ENCODE measurements around the gene AMDHD2. TPM values are rescaled to one million over a fixed set of nuclear protein-coding genes. Genes with fewer than 3 reads are reported as not detected.
A peak's percentile ranks its signal among the peaks of the same experiment; 100 is the strongest.
"Not testable (repeated sequence)": the region's sequence is repeated elsewhere in the genome, so short reads cannot be mapped to it uniquely, and the experiment has no call there.

The AMDHD2 gene
- total RNA-seq, 1 experiment from 2014 or later: 22.7 TPM

GRCh38 chr16:2537451-2538379 lies 17.5 kb downstream of the AMDHD2 start, which contains the start of gene PDPK1:
Gene PDPK1, plus strand, starts transcription at chr16:2538021. Its CDS starts 92 bp downstream, at chr16:2538113.
- peaks cover 34% of the 10 kb centered on the region for H3K79me2 ChIP-seq (ENCODE audit: low read length)
- peak within 1 kb of the TSS; percentile 26; the same call in 1 of the 2 replicates for H3K27ac ChIP-seq (ENCODE audit: low read length)
- H3K4me1 ChIP-seq (ENCODE audit: low read length): peaks cover 39% of the 10 kb centered on the region
- H3K27me3 ChIP-seq (ENCODE audit: low read length): no peaks in the 10 kb centered on the region
- no peaks in the 10 kb centered on the region for H3K9me2 ChIP-seq (replicated peaks; ENCODE audit: insufficient read depth, low read length)
- H3K9ac ChIP-seq (ENCODE audit: low read length): peak within 1 kb of the TSS; percentile 75
- peak within 1 kb of the TSS; percentile 75 for H3K4me3 ChIP-seq (ENCODE audit: low read length)
- H3K9me3 ChIP-seq (ENCODE audit: low read length): no peaks in the 10 kb centered on the region
- peak; percentile 99 for DNase-seq
- peak within 1 kb of the TSS; percentile 95; the same call in 1 of the 2 replicates for H2AFZ ChIP-seq (ENCODE audit: low read length)
- H3K4me2 ChIP-seq (ENCODE audit: low read depth, low read length, poor library complexity, severe bottlenecking): peak within 1 kb of the TSS; percentile 94
- no peaks in the 10 kb centered on the region for H3K36me3 ChIP-seq (ENCODE audit: insufficient read depth, low read length)
- no peaks in the 10 kb centered on the region for H4K20me1 ChIP-seq (ENCODE audit: insufficient read depth, low read depth, low read length)

GRCh38 chr16:2539192-2539844 lies 19.1 kb downstream of the AMDHD2 start:
- H3K79me2 ChIP-seq (ENCODE audit: low read length): peaks cover 39% of the 10 kb centered on the region
- not testable (repeated sequence) for H3K9me3 ChIP-seq (ENCODE audit: low read length); H4K20me1 ChIP-seq (ENCODE audit: insufficient read depth, low read depth, low read length); H3K27me3 ChIP-seq (ENCODE audit: low read length); H3K27ac ChIP-seq (ENCODE audit: low read length); DNase-seq; H2AFZ ChIP-seq (ENCODE audit: low read length); H3K36me3 ChIP-seq (ENCODE audit: insufficient read depth, low read length); H3K9me2 ChIP-seq (replicated peaks; ENCODE audit: insufficient read depth, low read length)
- H3K4me1 ChIP-seq (ENCODE audit: low read length): peaks cover 36% of the 10 kb centered on the region
- H3K4me2 ChIP-seq (ENCODE audit: low read depth, low read length, poor library complexity, severe bottlenecking): peak overlapping the region; percentile 82
- peak overlapping the region; percentile 72; the same call in 1 of the 2 replicates for H3K9ac ChIP-seq (ENCODE audit: low read length)
- H3K4me3 ChIP-seq (ENCODE audit: low read length): peak overlapping the region; percentile 69

GRCh38 chr16:2539845-2540458 lies 19.8 kb downstream of the AMDHD2 start:
- H3K27me3 ChIP-seq (ENCODE audit: low read length); H3K9me3 ChIP-seq (ENCODE audit: low read length); H3K36me3 ChIP-seq (ENCODE audit: insufficient read depth, low read length); H4K20me1 ChIP-seq (ENCODE audit: insufficient read depth, low read depth, low read length); H2AFZ ChIP-seq (ENCODE audit: low read length); H3K9me2 ChIP-seq (replicated peaks; ENCODE audit: insufficient read depth, low read length): not testable (repeated sequence)
- H3K4me1 ChIP-seq (ENCODE audit: low read length): peaks cover 37% of the 10 kb centered on the region
- peak overlapping the region; percentile 82 for H3K4me2 ChIP-seq (ENCODE audit: low read depth, low read length, poor library complexity, severe bottlenecking)
- DNase-seq: peak; percentile 72
- peak overlapping the region; percentile 69; the same call in 1 of the 2 replicates for H3K4me3 ChIP-seq (ENCODE audit: low read length)
- H3K9ac ChIP-seq (ENCODE audit: low read length): 0 out of 2 replicates have a peak overlapping the region, but pooled peaks have one; percentile 61
- peaks cover 45% of the 10 kb centered on the region for H3K79me2 ChIP-seq (ENCODE audit: low read length)
- peak overlapping the region; percentile 80 for H3K27ac ChIP-seq (ENCODE audit: low read length)

- not testable (repeated sequence) for H3K27me3 ChIP-seq (ENCODE audit: low read length); H4K20me1 ChIP-seq (ENCODE audit: insufficient read depth, low read depth, low read length); H3K36me3 ChIP-seq (ENCODE audit: insufficient read depth, low read length); H2AFZ ChIP-seq (ENCODE audit: low read length); H3K9me3 ChIP-seq (ENCODE audit: low read length); H3K9me2 ChIP-seq (replicated peaks; ENCODE audit: insufficient read depth, low read length)
- Histone ChIP-seq H3K4me2 (ENCODE audit: low read depth, low read length, poor library complexity, severe bottlenecking) (peak overlapping the region; percentile 82), H3K79me2 (ENCODE audit: low read length) (peaks cover 54% of the 10 kb centered on the region), H3K4me3 (ENCODE audit: low read length) (peak overlapping the region; percentile 38; the same call in 1 of the 2 replicates), H3K4me1 (ENCODE audit: low read length) (peaks cover 46% of the 10 kb centered on the region), H3K9ac (ENCODE audit: low read length) (peak overlapping the region; percentile 61), H3K27ac (ENCODE audit: low read length) (peak overlapping the region; percentile 80)
- peak; percentile 79 for DNase-seq
Measured at GRCh38 chr16:2540912-2541311, 20.7 kb downstream of the AMDHD2 start.

GRCh38 chr16:2541409-2541808 lies 21.2 kb downstream of the AMDHD2 start:
- H3K27me3 ChIP-seq (ENCODE audit: low read length); H3K36me3 ChIP-seq (ENCODE audit: insufficient read depth, low read length); H4K20me1 ChIP-seq (ENCODE audit: insufficient read depth, low read depth, low read length); DNase-seq; H3K9me2 ChIP-seq (replicated peaks; ENCODE audit: insufficient read depth, low read length); H3K9me3 ChIP-seq (ENCODE audit: low read length); H2AFZ ChIP-seq (ENCODE audit: low read length): not testable (repeated sequence)
- H3K4me1 ChIP-seq (ENCODE audit: low read length): peaks cover 51% of the 10 kb centered on the region
- peak overlapping the region; percentile 38; the same call in 1 of the 2 replicates for H3K4me3 ChIP-seq (ENCODE audit: low read length)
- peak overlapping the region; percentile 82 for H3K4me2 ChIP-seq (ENCODE audit: low read depth, low read length, poor library complexity, severe bottlenecking)
- peaks cover 59% of the 10 kb centered on the region for H3K79me2 ChIP-seq (ENCODE audit: low read length)
- peak overlapping the region; percentile 61 for H3K9ac ChIP-seq (ENCODE audit: low read length)
- peak overlapping the region; percentile 80 for H3K27ac ChIP-seq (ENCODE audit: low read length)

DNA sequence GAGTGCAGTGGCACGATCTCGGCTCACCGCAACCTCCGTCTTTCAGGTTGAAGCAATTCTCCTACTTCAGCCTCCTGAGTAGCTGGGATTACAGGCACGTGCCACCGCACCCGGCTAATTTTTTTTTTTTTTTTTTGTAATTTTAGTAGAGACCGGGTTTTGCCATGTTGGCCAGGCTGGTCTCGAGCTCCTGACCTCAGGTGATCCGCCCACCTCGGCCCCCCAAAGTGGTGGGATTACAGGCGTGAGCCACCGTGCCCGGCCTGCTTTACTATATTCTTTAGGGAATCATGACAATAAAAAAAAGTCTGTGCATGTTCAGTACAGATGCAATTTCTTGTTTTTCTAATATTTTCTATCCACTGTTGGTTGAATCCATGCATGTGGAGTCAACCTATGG lies 23.6 kb downstream of the AMDHD2 start:
- H3K4me3 ChIP-seq (ENCODE audit: low read length); H3K9me2 ChIP-seq (replicated peaks; ENCODE audit: insufficient read depth, low read length); H3K4me2 ChIP-seq (ENCODE audit: low read depth, low read length, poor library complexity, severe bottlenecking); DNase-seq; H3K9me3 ChIP-seq (ENCODE audit: low read length); H3K36me3 ChIP-seq (ENCODE audit: insufficient read depth, low read length); H2AFZ ChIP-seq (ENCODE audit: low read length); H3K27me3 ChIP-seq (ENCODE audit: low read length); H3K9ac ChIP-seq (ENCODE audit: low read length); H3K27ac ChIP-seq (ENCODE audit: low read length); H4K20me1 ChIP-seq (ENCODE audit: insufficient read depth, low read depth, low read length): not testable (repeated sequence)
- Histone ChIP-seq H3K79me2 (ENCODE audit: low read length) (peaks cover 58% of the 10 kb centered on the region), H3K4me1 (ENCODE audit: low read length) (peaks cover 46% of the 10 kb centered on the region)

DNA sequence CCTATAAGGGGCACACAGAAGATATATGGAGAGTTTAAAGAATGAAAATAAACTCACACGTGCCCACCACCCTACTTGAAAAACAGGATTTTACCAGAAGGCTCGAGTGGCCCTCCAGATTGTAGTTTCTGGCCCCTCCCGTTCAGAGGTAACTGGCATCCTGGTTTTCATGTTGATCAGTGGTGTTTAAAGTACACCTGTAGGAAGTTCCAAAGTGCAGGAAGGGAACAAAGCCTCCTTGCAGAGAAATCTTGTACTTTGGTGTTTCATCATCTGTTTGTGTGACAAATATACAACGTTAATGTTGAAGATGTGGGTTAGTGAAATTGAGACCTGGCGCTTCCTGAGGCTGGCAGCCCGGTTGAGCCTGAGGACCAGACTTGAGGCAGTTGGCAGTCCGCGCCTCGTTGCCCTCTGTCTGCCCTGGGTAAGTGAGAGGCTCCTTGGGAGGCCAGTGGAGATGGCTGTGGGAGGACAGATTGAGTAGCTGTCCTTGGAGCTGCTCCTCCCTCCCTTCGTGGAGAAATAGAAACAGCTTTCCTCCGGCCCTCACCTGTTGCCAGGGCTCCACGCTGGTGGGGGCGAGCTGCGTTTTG lies 30.2 kb downstream of the AMDHD2 start:
- not testable (repeated sequence) for H3K4me2 ChIP-seq (ENCODE audit: low read depth, low read length, poor library complexity, severe bottlenecking); H3K9ac ChIP-seq (ENCODE audit: low read length); H3K9me3 ChIP-seq (ENCODE audit: low read length)

More for the DNA sequence above, 30.2 kb downstream of the AMDHD2 start:
- H3K4me3 ChIP-seq (ENCODE audit: low read length); H4K20me1 ChIP-seq (ENCODE audit: insufficient read depth, low read depth, low read length); H3K27ac ChIP-seq (ENCODE audit: low read length); H2AFZ ChIP-seq (ENCODE audit: low read length); H3K9me2 ChIP-seq (replicated peaks; ENCODE audit: insufficient read depth, low read length); H3K27me3 ChIP-seq (ENCODE audit: low read length); H3K36me3 ChIP-seq (ENCODE audit: insufficient read depth, low read length); DNase-seq: not testable (repeated sequence)
- Histone ChIP-seq H3K79me2 (ENCODE audit: low read length) (peaks cover 17% of the 10 kb centered on the region), H3K4me1 (ENCODE audit: low read length) (peaks cover 12% of the 10 kb centered on the region)
